A673 (cell line): ENCODE results near the gene ETV3. TPM values are rescaled to one million over a fixed set of nuclear protein-coding genes. Genes with fewer than 3 reads are reported as not detected.

Source experiments
- BruUV-seq: library from RNA; stranded (reverse); fragments of 400-500 nt; replicated peaks from 2 replicates; lab custom pipeline; 2021; lab: Mats Ljungman, UMichigan
- CTCF ChIA-PET: fragments of 300-600 bp; sonication (Branson Sonifier 250); formaldehyde crosslinking; loops from one replicate; lab custom pipeline; 2022; ENCODE audit warnings: antibody characterized with exemption; lab: Charles Lee
- POLR2A ChIA-PET: fragments of 300-600 bp; sonication (Branson Sonifier 250); formaldehyde crosslinking; loops from one replicate; lab custom pipeline; 2022; ENCODE audit warnings: antibody characterized with exemption; ENCODE audit not compliant: low non-redundant PET; lab: Charles Lee
- DNase-seq: peaks from one replicate; pipeline ENCODE4 v3.0.0-alpha.2; 2015; ENCODE audit warnings: low spot score
- H3K27ac ChIP-seq: fragments of 200-600 bp; sonication (generic); 2 replicates; pipeline ENCODE4 v1.5.1; 2016; ENCODE audit warnings: mixed run types, low read depth, mild to moderate bottlenecking, mixed read lengths, antibody characterized with exemption, low read length; ENCODE audit not compliant: poor library complexity, severe bottlenecking
- H3K27me3 ChIP-seq: fragments of 200-600 bp; sonication (generic); replicated peaks from 2 replicates; pipeline ENCODE4 v1.6.1; 2017; ENCODE audit warnings: mixed run types, low read depth, mild to moderate bottlenecking, mixed read lengths, antibody characterized with exemption, low read length; ENCODE audit not compliant: insufficient read depth, poor library complexity
- H3K36me3 ChIP-seq: fragments of 200-600 bp; sonication (generic); 2 replicates; pipeline ENCODE4 v1.6.1; 2016; ENCODE audit warnings: mixed run types, mild to moderate bottlenecking, mixed read lengths, antibody characterized with exemption, low read length; ENCODE audit not compliant: insufficient read depth, poor library complexity, severe bottlenecking
- H3K4me1 ChIP-seq: fragments of 200-600 bp; sonication (generic); 2 replicates; pipeline ENCODE4 v1.6.1; 2017; ENCODE audit warnings: mixed run types, mild to moderate bottlenecking, mixed read lengths, antibody characterized with exemption, low read length; ENCODE audit not compliant: insufficient read depth, poor library complexity, severe bottlenecking
- H3K4me3 ChIP-seq: fragments of 200-600 bp; sonication (generic); 2 replicates; pipeline ENCODE4 v1.5.1; 2016; ENCODE audit warnings: low read depth, mixed run types, mild to moderate bottlenecking, mixed read lengths, low read length; ENCODE audit not compliant: poor library complexity, severe bottlenecking
- H3K9me3 ChIP-seq: fragments of 200-600 bp; sonication (generic); 2 replicates; pipeline ENCODE4 v1.6.1; 2016; ENCODE audit warnings: mixed run types, low read depth, mild to moderate bottlenecking, mixed read lengths, antibody characterized with exemption, low read length; ENCODE audit not compliant: poor library complexity, severe bottlenecking
- EZH2 ChIP-seq: fragments of 200-600 bp; sonication (generic); IDR thresholded peaks from 2 replicates; pipeline ENCODE4 v1.6.1; 2017; ENCODE audit warnings: borderline replicate concordance, low read depth, mild to moderate bottlenecking, mixed read lengths, antibody characterized with exemption, low read length; ENCODE audit not compliant: poor library complexity, severe bottlenecking
- intact Hi-C: fragments of 100-400 bp; cut with micrococcal nuclease; formaldehyde crosslinking; loops from one replicate; pipeline ENCODE4 v1.10.0; 2022; ENCODE audit not compliant: unreplicated experiment
- total RNA-seq: library from RNA; stranded (reverse); gene quantifications from 2 replicates; pipeline ENCODE4 v1.2.3, GENCODE V29; 2021
- TF ChIP-seq, protein P1 (sequence below): fragments of 300-800, 200-600 bp; sonication (generic); conservative IDR thresholded peaks from 2 replicates; pipeline ENCODE4 v1.5.1; 2017; ENCODE audit warnings: low read depth, mild to moderate bottlenecking, antibody characterized with exemption, low read length, moderate library complexity, mixed read lengths

ETV3 gene
- total RNA-seq, 1 experiment from 2014 or later, result 46.1 TPM

DNA sequence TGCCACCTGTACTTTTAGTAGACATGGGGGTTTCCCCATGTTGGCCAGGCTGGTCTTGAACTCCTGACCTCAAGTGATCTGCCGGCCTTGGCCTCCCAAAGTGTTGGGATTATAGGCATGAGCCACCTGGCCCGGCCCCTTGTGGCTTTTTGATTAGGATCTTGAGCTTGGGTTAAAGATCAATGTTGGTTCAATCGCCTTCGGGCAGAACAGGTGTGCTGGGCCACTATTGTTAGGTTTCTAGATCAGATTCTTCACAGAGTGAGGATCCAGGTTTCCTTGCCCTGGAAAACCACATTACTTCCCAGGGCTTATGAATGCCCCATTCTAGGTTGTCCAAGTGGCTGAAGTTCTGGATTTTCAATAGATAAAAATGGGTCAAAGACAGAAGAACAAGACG is 6.1 kb downstream of the ETV3 start:
- Histone ChIP-seq H3K27me3 (no peaks in the 10 kb centered on the region), H3K27ac (no peak overlapping the region), H3K9me3 (no peaks in the 10 kb centered on the region), H3K4me3 (no peak overlapping the region), H3K36me3 (peaks cover 89% of the 10 kb centered on the region), H3K4me1 (peaks cover 15% of the 10 kb centered on the region)
- BruUV-seq, result no TSS peak
- ChIA-PET CTCF (no interaction called here), POLR2A (no interaction called here)
- no peak for DNase-seq
- intact Hi-C loops, result no loop called here
- TF ChIP-seq, protein P1, sequence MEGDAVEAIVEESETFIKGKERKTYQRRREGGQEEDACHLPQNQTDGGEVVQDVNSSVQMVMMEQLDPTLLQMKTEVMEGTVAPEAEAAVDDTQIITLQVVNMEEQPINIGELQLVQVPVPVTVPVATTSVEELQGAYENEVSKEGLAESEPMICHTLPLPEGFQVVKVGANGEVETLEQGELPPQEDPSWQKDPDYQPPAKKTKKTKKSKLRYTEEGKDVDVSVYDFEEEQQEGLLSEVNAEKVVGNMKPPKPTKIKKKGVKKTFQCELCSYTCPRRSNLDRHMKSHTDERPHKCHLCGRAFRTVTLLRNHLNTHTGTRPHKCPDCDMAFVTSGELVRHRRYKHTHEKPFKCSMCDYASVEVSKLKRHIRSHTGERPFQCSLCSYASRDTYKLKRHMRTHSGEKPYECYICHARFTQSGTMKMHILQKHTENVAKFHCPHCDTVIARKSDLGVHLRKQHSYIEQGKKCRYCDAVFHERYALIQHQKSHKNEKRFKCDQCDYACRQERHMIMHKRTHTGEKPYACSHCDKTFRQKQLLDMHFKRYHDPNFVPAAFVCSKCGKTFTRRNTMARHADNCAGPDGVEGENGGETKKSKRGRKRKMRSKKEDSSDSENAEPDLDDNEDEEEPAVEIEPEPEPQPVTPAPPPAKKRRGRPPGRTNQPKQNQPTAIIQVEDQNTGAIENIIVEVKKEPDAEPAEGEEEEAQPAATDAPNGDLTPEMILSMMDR, result no peak

DNA sequence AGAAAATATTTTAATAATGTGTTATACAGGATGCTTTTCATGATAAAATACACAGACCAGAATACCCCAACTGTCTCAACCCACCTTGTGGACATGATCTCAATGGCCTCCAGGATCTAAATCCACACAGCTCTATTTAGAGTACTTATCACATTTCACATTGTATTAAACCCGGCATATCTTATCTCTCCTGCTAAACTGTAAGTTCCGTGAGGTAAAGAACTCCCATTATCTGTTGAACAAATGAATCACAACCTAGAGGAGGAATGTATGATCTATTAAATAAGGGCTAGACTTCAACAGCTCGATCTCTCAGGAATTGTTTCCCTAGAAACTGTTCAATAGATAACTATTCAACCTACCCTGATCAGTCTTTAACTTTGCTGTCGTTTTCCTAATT is 6.9 kb downstream of the ETV3 start:
- no peak for TF ChIP-seq EZH2
- TF ChIP-seq, protein P1, result no peak
- DNase-seq, result no peak
- Histone ChIP-seq H3K27ac (no peak overlapping the region), H3K27me3 (no peaks in the 10 kb centered on the region), H3K4me1 (peaks cover 10% of the 10 kb centered on the region), H3K4me3 (no peak overlapping the region), H3K9me3 (no peaks in the 10 kb centered on the region), H3K36me3 (peaks cover 95% of the 10 kb centered on the region)
- BruUV-seq, result no TSS peak
- intact Hi-C loops, result no loop called here
- ChIA-PET CTCF (no interaction called here), POLR2A (no interaction called here)

DNA sequence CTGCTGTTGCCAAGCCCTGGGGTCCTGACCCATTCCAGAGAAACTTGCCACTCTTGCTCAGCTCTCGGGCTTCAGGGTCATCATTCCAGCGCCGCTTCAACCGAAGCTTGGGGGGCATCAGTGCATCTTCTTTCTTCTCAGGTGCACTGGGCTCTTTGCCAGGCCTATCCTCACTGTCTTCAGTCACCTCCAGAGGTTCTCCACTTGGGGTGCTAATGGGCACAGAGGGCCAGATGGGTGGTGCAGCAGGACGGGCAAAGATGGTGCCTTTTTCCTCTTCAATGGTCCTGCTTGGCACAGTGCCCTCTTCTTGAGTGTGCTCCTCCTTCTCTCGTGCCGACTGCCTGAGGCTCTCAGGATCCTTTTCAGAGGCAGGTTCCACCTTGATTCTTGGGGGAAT is 13.3 kb downstream of the ETV3 start:
- intact Hi-C loops, result no loop called here
- no peak for TF ChIP-seq EZH2
- ChIA-PET CTCF (no interaction called here), POLR2A (no interaction called here)
- peaks cover 3% of the 10 kb centered on the region for H3K4me1 ChIP-seq
- H3K27ac ChIP-seq, result no peak overlapping the region
- H3K9me3 ChIP-seq, result no peaks in the 10 kb centered on the region
- DNase-seq, result peak; percentile 28
- H3K36me3 ChIP-seq, result peaks cover 69% of the 10 kb centered on the region
- H3K4me3 ChIP-seq, result no peak overlapping the region
- H3K27me3 ChIP-seq, result no peaks in the 10 kb centered on the region
- no TSS peak for BruUV-seq

DNA sequence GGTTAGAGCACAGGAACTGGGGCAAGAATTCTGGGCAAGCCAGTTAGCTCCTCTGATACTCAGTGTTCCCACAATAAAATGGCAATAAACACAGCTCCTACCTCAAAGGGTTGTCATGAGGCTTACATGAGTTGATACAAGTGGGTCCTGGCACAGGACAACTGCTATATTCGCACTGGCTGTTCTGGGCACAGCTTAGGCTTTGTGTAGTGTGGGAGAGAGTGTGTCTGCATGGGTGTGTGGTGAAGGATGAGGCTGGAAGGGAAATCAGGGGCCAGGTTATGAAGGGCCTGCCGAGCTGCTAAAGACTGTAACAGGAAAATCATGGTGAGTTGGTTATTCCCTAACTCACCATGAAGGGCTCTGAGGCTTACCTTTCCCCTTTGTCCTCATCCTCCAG is 18.7 kb downstream of the ETV3 start:
- BruUV-seq, result no TSS peak
- no peaks in the 10 kb centered on the region for H3K27me3 ChIP-seq
- H3K27ac ChIP-seq, result no peak overlapping the region
- H3K4me1 ChIP-seq, result no peaks in the 10 kb centered on the region
- peaks cover 21% of the 10 kb centered on the region for H3K36me3 ChIP-seq
- intact Hi-C loops, result no loop called here
- no peaks in the 10 kb centered on the region for H3K9me3 ChIP-seq
- H3K4me3 ChIP-seq, result no peak overlapping the region
- no peak for DNase-seq
- ChIA-PET POLR2A (no interaction called here), CTCF (no interaction called here)
- TF ChIP-seq, protein P1, result no peak
- no peak for TF ChIP-seq EZH2
